Transverse colon (tissue), 4 donors: ENCODE data around the gene SLC45A1. TPM values are rescaled to one million over a fixed set of nuclear protein-coding genes. Genes with fewer than 3 reads are reported as not detected.

Source experiments
- DNase-seq: peaks from one replicate; pipeline ENCODE4 v3.0.0-alpha.2; 2019
- H3K27ac ChIP-seq, 4 donors: fragments of 200-600 bp; sonication (generic); 2 replicates each; pipeline ENCODE4 v1.5.1; 2016 to 2018; ENCODE audit warnings: inconsistent platforms in 4 of 4
- H3K27me3 ChIP-seq: fragments of 200-600 bp; sonication (generic); 2 replicates; pipeline ENCODE4 v1.5.1; 2017; ENCODE audit warnings: inconsistent platforms
- H3K36me3 ChIP-seq, 4 donors: fragments of 200-600 bp; sonication (generic); 2 replicates each; pipeline ENCODE4 v1.5.1; 2017 to 2019; ENCODE audit warnings: inconsistent platforms in 4 of 4
- H3K4me1 ChIP-seq, 4 donors: fragments of 200-600 bp; sonication (generic); 2 replicates each; pipeline ENCODE4 v1.5.1; 2017 to 2020; ENCODE audit warnings: inconsistent platforms in 4 of 4
- H3K4me3 ChIP-seq, 4 donors: fragments of 200-600 bp; sonication (generic); 1 replicate in 1 of 4; 2 replicates in 3 of 4; pipeline versions ENCODE4 v1.5.1 to v1.6.1; 2017 to 2019; ENCODE audit warnings: inconsistent platforms in 4 of 4
- H3K9me3 ChIP-seq, 2 donors: fragments of 200-600 bp; sonication (generic); 2 replicates each; pipeline ENCODE4 v1.5.1; 2017 to 2019; ENCODE audit warnings: inconsistent platforms in 2 of 2
- EP300 ChIP-seq: sonication (generic); formaldehyde crosslinking; IDR thresholded peaks from one replicate; pipeline ENCODE4 v1.6.1; 2017; ENCODE audit warnings: antibody characterized with exemption, low read depth
- POLR2A ChIP-seq: fragments of 450-650 bp; IDR thresholded peaks from one replicate; pipeline ENCODE4 v1.6.1; 2016; ENCODE audit warnings: antibody characterized with exemption, mild to moderate bottlenecking, moderate library complexity
- POLR2AphosphoS5 ChIP-seq, 3 donors: sonication (generic); formaldehyde crosslinking; IDR thresholded peaks; one replicate each; pipeline ENCODE4 v1.6.1; 2016; ENCODE audit warnings: antibody characterized with exemption in 3 of 3
- WGBS, 2 donors: methylation state at CpG; one replicate each; pipeline ENCODE4 v1.1.5; 2018; ENCODE audit warnings: low coverage in 1 of 2; 5-methylcytosine and 5-hydroxymethylcytosine counted together
- in situ Hi-C, 4 donors: fragments of 200-750 bp; cut with MboI; loops; one replicate each; pipeline versions ENCODE4 v1.15.0 to v1.15.1; 2017; ENCODE audit warnings: low sequenced_read_pairs in 3 of 4, low pct_ligation_motif_present in 1 of 4, low pct_unique_long_range_greater_than_20kb in 1 of 4
- intact Hi-C: fragments of 100-400 bp; cut with DNase I; formaldehyde crosslinking; loops from one replicate; pipeline ENCODE4 v1.15.1; 2023; ENCODE audit warnings: low total_unique reads
- total RNA-seq, 4 donors: library from RNA; depleted of rRNA; stranded (reverse); fragments of >200 nt; gene quantifications; one replicate each; pipeline ENCODE4 v1.1.0, GENCODE V29; 2016
- TF ChIP-seq, protein P1 (sequence below), 5 experiments: fragments of 200-600 bp in 3 of 5; fragments of 450-650 bp in 2 of 5; sonication (generic) in 3 of 5; IDR thresholded peaks; 1 replicate in 2 of 5; 2 replicates in 3 of 5; pipeline ENCODE4 v1.5.1; 2016 to 2017; ENCODE audit warnings: antibody characterized with exemption in 5 of 5, inconsistent platforms in 3 of 5, mild to moderate bottlenecking in 2 of 5, moderate library complexity in 1 of 5

Gene SLC45A1
- total RNA-seq, 4 donors from 2014 or later = 2.3 to 7.1 (median 4.1) TPM

DNA sequence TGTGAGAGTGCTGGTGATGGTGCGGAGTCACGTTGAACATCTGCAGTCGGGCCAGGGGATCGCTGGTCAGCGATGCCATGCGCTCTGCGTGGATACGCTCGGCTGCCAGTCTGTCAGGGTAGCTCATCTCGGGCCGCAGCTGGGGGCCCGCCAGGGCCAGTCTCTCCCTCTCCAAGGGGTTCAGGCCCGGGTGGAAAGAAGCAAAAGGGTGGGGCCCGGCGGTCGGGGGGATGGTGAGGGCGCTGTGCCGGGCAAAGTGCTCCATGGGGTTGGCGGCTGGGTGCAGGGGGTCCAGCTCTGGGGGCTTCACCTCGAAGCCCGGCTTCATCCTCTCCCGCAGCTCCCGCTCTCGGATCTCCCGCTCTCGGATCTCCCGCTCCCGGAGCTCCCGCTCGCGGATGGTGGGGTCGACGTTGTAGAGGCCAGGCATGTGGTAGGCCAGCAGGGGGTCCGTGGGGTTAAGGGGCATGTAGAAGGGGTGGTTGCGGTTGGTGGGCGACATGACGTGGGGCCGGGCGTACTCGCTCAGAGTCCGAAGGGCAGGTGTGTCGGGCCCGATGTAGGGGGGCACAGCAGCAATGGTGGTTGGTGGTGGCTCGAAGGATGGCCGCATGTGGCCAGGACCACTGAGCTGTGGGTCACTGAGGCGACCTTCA, 40.5 kb downstream of the SLC45A1 start:
- Histone ChIP-seq H3K36me3 (peaks cover 2 to 66% (median 28%) of the 10 kb centered on the region in 4 donors), H3K27me3 (no peaks in the 10 kb centered on the region), H3K27ac (no peak overlapping the region), H3K4me1 (peaks cover 2 to 4% (median 2%) of the 10 kb centered on the region in 4 donors), H3K9me3 (no peaks in the 10 kb centered on the region), H3K4me3 (no peak overlapping the region)
- intact Hi-C loops = no loop called here
- in situ Hi-C loops = no loop called here
- WGBS, 2 donors = 94% methylated on average over 45 of the region's 46 CpGs; no CpG with 5 or more reads in 1 of the 2 donors
- TF ChIP-seq EP300 (no peak), POLR2AphosphoS5 (IDR thresholded peaks at IDR 0.05) (no peak), POLR2A (no peak)
- TF ChIP-seq, protein P1, sequence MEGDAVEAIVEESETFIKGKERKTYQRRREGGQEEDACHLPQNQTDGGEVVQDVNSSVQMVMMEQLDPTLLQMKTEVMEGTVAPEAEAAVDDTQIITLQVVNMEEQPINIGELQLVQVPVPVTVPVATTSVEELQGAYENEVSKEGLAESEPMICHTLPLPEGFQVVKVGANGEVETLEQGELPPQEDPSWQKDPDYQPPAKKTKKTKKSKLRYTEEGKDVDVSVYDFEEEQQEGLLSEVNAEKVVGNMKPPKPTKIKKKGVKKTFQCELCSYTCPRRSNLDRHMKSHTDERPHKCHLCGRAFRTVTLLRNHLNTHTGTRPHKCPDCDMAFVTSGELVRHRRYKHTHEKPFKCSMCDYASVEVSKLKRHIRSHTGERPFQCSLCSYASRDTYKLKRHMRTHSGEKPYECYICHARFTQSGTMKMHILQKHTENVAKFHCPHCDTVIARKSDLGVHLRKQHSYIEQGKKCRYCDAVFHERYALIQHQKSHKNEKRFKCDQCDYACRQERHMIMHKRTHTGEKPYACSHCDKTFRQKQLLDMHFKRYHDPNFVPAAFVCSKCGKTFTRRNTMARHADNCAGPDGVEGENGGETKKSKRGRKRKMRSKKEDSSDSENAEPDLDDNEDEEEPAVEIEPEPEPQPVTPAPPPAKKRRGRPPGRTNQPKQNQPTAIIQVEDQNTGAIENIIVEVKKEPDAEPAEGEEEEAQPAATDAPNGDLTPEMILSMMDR (IDR thresholded peaks at IDR 0.05) = no peak
- no peak for DNase-seq

- no peak overlapping the region for H3K27ac ChIP-seq
- TF ChIP-seq POLR2A (no peak), EP300 (no peak), POLR2AphosphoS5 (IDR thresholded peaks at IDR 0.05) (no peak)
- TF ChIP-seq, protein P1 (IDR thresholded peaks at IDR 0.05) = no peak
- in situ Hi-C loops = no loop called here
- 88% methylated on average over 21 of the region's 26 CpGs; no CpG with 5 or more reads in 1 of the 2 donors for WGBS, 2 donors
- intact Hi-C loops = no loop called here
- H3K36me3 ChIP-seq = peaks cover 2 to 66% (median 28%) of the 10 kb centered on the region in 4 donors
- H3K4me1 ChIP-seq = peaks cover 3 to 11% (median 9%) of the 10 kb centered on the region in 4 donors
- H3K4me3 ChIP-seq = no peak overlapping the region
- H3K27me3 ChIP-seq = no peaks in the 10 kb centered on the region
- no peak for DNase-seq
- no peaks in the 10 kb centered on the region for H3K9me3 ChIP-seq
These were observed 41.1 kb downstream of the SLC45A1 start for GRCh38 chr1:8358897-8359616.

- intact Hi-C loops (no loop called here), in situ Hi-C loops (no loop called here)
- no peak overlapping the region for H3K4me3 ChIP-seq
- peaks cover 11 to 18% (median 16%) of the 10 kb centered on the region in 4 donors for H3K4me1 ChIP-seq
- TF ChIP-seq POLR2AphosphoS5 (IDR thresholded peaks at IDR 0.05) (no peak), POLR2A (no peak), EP300 (no peak)
- TF ChIP-seq, protein P1 (IDR thresholded peaks at IDR 0.05) = no peak
- WGBS, 2 donors = 92 to 93% methylated on average over 24 to 34 of the region's 44 CpGs
- DNase-seq = no peak
- no peaks in the 10 kb centered on the region for H3K9me3 ChIP-seq
- peak overlapping the region in 1 of 4 donors; percentile 25 for H3K27ac ChIP-seq
- peaks cover 2 to 63% (median 28%) of the 10 kb centered on the region in 4 donors for H3K36me3 ChIP-seq
- no peaks in the 10 kb centered on the region for H3K27me3 ChIP-seq
These were observed 41.9 kb downstream of the SLC45A1 start for GRCh38 chr1:8359617-8360481.
